Measurements from ENCODE around the gene LARGE1. TPM values are rescaled to one million over a fixed set of nuclear protein-coding genes. Genes with fewer than 3 reads are reported as not detected.

LARGE1 gene
- total and polyA plus RNA-seq, 2 of the 13 experiments (the other 11 are each of a cell fraction or from before 2014, with no cell fraction given): 8.4 to 11.0 TPM

GRCh38 chr22:33579448-33580093, 340.7 kb downstream of the LARGE1 start (continued):
- TF ChIP-seq ZBTB49 (CRISPR knock-in tag; IDR thresholded peaks at IDR 0.05; ENCODE audit: borderline replicate concordance) (no peak), ZFX (CRISPR knock-in tag; IDR thresholded peaks at IDR 0.05; ENCODE audit: low read depth) (peak; percentile 38; the same call in 1 of the 2 replicates), SNAI1 (CRISPR knock-in tag; IDR thresholded peaks at IDR 0.05; ENCODE audit: borderline replicate concordance) (no peak), ELF3 (CRISPR knock-in tag; IDR thresholded peaks at IDR 0.05) (peak; percentile 19; the same call in 1 of the 2 replicates), FOXA3 (CRISPR knock-in tag; IDR thresholded peaks at IDR 0.05) (peak; percentile 57), ZNF33B (CRISPR knock-in tag; IDR thresholded peaks at IDR 0.05) (no peak), GFI1 (CRISPR knock-in tag; IDR thresholded peaks at IDR 0.05; ENCODE audit: borderline replicate concordance) (no peak), GABPB1 (CRISPR knock-in tag; IDR thresholded peaks at IDR 0.05) (no peak), FOXK1 (CRISPR knock-in tag; IDR thresholded peaks at IDR 0.05; ENCODE audit: borderline replicate concordance, low read depth) (peak; percentile 21; the same call in 1 of the 2 replicates), SMC3 (IDR thresholded peaks at IDR 0.05; ENCODE audit: low read length) (peak; percentile 99), SOX6 (IDR thresholded peaks at IDR 0.05) (no peak), SOX6 (CRISPR knock-in tag; IDR thresholded peaks at IDR 0.05) (peak; percentile 55), BCL6 (CRISPR knock-in tag; IDR thresholded peaks at IDR 0.05) (peak; percentile 44; the same call in 1 of the 2 replicates), POLR2AphosphoS5 (IDR thresholded peaks at IDR 0.05; ENCODE audit: low read depth, low read length) (no peak), SRSF9 (IDR thresholded peaks at IDR 0.05; ENCODE audit: borderline replicate concordance, insufficient read depth, low read depth, low read length, poor library complexity, severe bottlenecking) (no peak), ZNF577 (CRISPR knock-in tag; IDR thresholded peaks at IDR 0.05; ENCODE audit: borderline replicate concordance, low read depth) (no peak), ZNF772 (CRISPR knock-in tag; IDR thresholded peaks at IDR 0.05) (no peak), KAT8 (CRISPR knock-in tag; IDR thresholded peaks at IDR 0.05) (peak; percentile 38; the same call in 1 of the 2 replicates), KDM5B (CRISPR knock-in tag; IDR thresholded peaks at IDR 0.05; ENCODE audit: borderline replicate concordance) (0 out of 2 replicates have a peak, but pooled peaks have one; percentile 35), RAD21 (CRISPR knock-in tag; IDR thresholded peaks at IDR 0.05) (peak; percentile 97)
- TF ChIP-seq, protein P1, sequence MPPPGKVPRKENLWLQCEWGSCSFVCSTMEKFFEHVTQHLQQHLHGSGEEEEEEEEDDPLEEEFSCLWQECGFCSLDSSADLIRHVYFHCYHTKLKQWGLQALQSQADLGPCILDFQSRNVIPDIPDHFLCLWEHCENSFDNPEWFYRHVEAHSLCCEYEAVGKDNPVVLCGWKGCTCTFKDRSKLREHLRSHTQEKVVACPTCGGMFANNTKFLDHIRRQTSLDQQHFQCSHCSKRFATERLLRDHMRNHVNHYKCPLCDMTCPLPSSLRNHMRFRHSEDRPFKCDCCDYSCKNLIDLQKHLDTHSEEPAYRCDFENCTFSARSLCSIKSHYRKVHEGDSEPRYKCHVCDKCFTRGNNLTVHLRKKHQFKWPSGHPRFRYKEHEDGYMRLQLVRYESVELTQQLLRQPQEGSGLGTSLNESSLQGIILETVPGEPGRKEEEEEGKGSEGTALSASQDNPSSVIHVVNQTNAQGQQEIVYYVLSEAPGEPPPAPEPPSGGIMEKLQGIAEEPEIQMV (CRISPR knock-in tag; IDR thresholded peaks at IDR 0.05; ENCODE audit: low read depth): 0 out of 2 replicates have a peak, but pooled peaks have one; percentile 24
- TF ChIP-seq, protein P2, sequence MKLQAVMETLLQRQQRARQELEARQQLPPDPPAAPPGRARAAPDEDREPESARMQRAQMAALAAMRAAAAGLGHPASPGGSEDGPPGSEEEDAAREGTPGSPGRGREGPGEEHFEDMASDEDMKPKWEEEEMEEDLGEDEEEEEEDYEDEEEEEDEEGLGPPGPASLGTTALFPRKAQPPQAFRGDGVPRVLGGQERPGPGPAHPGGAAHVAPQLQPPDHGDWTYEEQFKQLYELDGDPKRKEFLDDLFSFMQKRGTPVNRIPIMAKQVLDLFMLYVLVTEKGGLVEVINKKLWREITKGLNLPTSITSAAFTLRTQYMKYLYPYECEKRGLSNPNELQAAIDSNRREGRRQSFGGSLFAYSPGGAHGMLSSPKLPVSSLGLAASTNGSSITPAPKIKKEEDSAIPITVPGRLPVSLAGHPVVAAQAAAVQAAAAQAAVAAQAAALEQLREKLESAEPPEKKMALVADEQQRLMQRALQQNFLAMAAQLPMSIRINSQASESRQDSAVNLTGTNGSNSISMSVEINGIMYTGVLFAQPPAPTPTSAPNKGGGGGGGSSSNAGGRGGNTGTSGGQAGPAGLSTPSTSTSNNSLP (IDR thresholded peaks at IDR 0.05; ENCODE audit: low read depth, low read length): peak; percentile 36; the same call in 1 of the 2 replicates
- TF ChIP-seq, protein P3, sequence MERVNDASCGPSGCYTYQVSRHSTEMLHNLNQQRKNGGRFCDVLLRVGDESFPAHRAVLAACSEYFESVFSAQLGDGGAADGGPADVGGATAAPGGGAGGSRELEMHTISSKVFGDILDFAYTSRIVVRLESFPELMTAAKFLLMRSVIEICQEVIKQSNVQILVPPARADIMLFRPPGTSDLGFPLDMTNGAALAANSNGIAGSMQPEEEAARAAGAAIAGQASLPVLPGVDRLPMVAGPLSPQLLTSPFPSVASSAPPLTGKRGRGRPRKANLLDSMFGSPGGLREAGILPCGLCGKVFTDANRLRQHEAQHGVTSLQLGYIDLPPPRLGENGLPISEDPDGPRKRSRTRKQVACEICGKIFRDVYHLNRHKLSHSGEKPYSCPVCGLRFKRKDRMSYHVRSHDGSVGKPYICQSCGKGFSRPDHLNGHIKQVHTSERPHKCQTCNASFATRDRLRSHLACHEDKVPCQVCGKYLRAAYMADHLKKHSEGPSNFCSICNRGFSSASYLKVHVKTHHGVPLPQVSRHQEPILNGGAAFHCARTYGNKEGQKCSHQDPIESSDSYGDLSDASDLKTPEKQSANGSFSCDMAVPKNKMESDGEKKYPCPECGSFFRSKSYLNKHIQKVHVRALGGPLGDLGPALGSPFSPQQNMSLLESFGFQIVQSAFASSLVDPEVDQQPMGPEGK (CRISPR knock-in tag; IDR thresholded peaks at IDR 0.05): peak; percentile 35; the same call in 1 of the 2 replicates
